Measurements from ENCODE around the gene DEPDC7.
A peak's percentile ranks its signal among the peaks of the same experiment; 100 is the strongest.
"Not testable (repeated sequence)": the region's sequence is repeated elsewhere in the genome, so short reads cannot be mapped to it uniquely, and the experiment has no call there.

Gene DEPDC7

GRCh38 chr11:33025339-33025722 is 9.7 kb downstream of the DEPDC7 start:
- no peak for DNase-seq (ENCODE audit: low spot score)

- DNase-seq (ENCODE audit: low spot score) = no peak
Observed at GRCh38 chr11:33027233-33027632, 11.6 kb downstream of the DEPDC7 start.

GRCh38 chr11:33027846-33028536 is 12.3 kb downstream of the DEPDC7 start:
- no peak for DNase-seq (ENCODE audit: low spot score)

- DNase-seq (ENCODE audit: low spot score) = no peak
Observed at GRCh38 chr11:33028537-33028914, 12.8 kb downstream of the DEPDC7 start.

GRCh38 chr11:33029218-33029617 is 13.5 kb downstream of the DEPDC7 start:
- DNase-seq (ENCODE audit: low spot score) = not testable (repeated sequence)

- no peak for DNase-seq (ENCODE audit: low spot score)
Observed at GRCh38 chr11:33033493-33033892, 17.8 kb downstream of the DEPDC7 start.

- no peak for DNase-seq (ENCODE audit: low spot score)
Observed at GRCh38 chr11:33035011-33035410, 19.3 kb downstream of the DEPDC7 start.

- peak; percentile 86 for DNase-seq (ENCODE audit: low spot score)
Observed at GRCh38 chr11:33039274-33040032, 23.8 kb downstream of the DEPDC7 start, which contains the start of gene TCP11L1. TCP11L1 (plus strand) TSS chr11:33039572; CDS start chr11:33043774, 4,202 bp downstream.

- peak; percentile 45 for DNase-seq (ENCODE audit: low spot score)
Observed at GRCh38 chr11:33040033-33040861, 24.6 kb downstream of the DEPDC7 start.

- no peak for DNase-seq (ENCODE audit: low spot score)
Observed at GRCh38 chr11:33040862-33041453, 25.3 kb downstream of the DEPDC7 start.

- no peak for DNase-seq (ENCODE audit: low spot score)
Observed at GRCh38 chr11:33043221-33043830, 27.6 kb downstream of the DEPDC7 start.

- no peak for DNase-seq (ENCODE audit: low spot score)
Observed at GRCh38 chr11:33044285-33044756, 28.6 kb downstream of the DEPDC7 start.

- DNase-seq (ENCODE audit: low spot score) = no peak
Observed at GRCh38 chr11:33045551-33046255, 30.0 kb downstream of the DEPDC7 start.

- not testable (repeated sequence) for DNase-seq (ENCODE audit: low spot score)
Observed at GRCh38 chr11:33048701-33049100, 33.0 kb downstream of the DEPDC7 start.

- DNase-seq (ENCODE audit: low spot score) = not testable (repeated sequence)
Observed at GRCh38 chr11:33049565-33050408, 34.1 kb downstream of the DEPDC7 start.

- DNase-seq (ENCODE audit: low spot score) = no peak
Observed at GRCh38 chr11:33052231-33052630, 36.6 kb downstream of the DEPDC7 start.

GRCh38 chr11:33055375-33055774 is 39.7 kb downstream of the DEPDC7 start:
- DNase-seq (ENCODE audit: low spot score) = no peak

- DNase-seq (ENCODE audit: low spot score) = no peak
Observed at GRCh38 chr11:33057284-33057683, 41.6 kb downstream of the DEPDC7 start.

GRCh38 chr11:33059331-33060007 is 43.8 kb downstream of the DEPDC7 start:
- no peak for DNase-seq (ENCODE audit: low spot score)
